Measurements from ENCODE around the gene HHIPL1.

HHIPL1 gene

GRCh38 chr14:99698236-99698635, 53.3 kb downstream of the HHIPL1 start:
- no peak overlapping the region for H3K4me3 ChIP-seq (ENCODE audit: low read depth, low read length)
- TF ChIP-seq CTCF (IDR thresholded peaks at IDR 0.05; ENCODE audit: low read depth, low read length): no peak

DNA sequence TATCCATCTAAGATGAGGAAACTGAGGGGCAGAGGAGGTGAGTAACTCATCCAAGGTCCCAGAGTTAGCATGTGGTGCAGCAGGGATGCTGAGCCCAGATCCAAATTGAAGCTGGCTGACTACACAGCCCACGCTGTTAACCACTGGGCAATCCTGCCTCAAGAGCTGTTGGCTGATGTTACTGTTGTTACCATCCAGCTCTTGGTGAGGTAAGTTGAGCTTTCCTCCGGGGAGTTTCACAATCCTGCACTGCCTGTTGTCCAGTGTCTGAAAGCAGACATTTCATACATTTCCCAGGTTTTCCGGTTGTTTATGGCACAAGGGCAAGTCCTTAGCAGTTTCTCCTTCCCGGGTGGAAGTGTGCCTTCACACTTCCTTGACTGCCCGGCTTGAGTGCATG, 53.7 kb downstream of the HHIPL1 start:
- no peak overlapping the region for H3K4me3 ChIP-seq (ENCODE audit: low read depth, low read length)
- no peak for TF ChIP-seq CTCF (IDR thresholded peaks at IDR 0.05; ENCODE audit: low read depth, low read length)

GRCh38 chr14:99699085-99699760, 54.3 kb downstream of the HHIPL1 start:
- no peak for TF ChIP-seq CTCF (IDR thresholded peaks at IDR 0.05; ENCODE audit: low read depth, low read length)
- H3K4me3 ChIP-seq (ENCODE audit: low read depth, low read length): no peak overlapping the region

GRCh38 chr14:99699861-99700260, 54.9 kb downstream of the HHIPL1 start:
- TF ChIP-seq CTCF (IDR thresholded peaks at IDR 0.05; ENCODE audit: low read depth, low read length): no peak
- H3K4me3 ChIP-seq (ENCODE audit: low read depth, low read length): no peak overlapping the region

GRCh38 chr14:99700379-99700778, 55.5 kb downstream of the HHIPL1 start:
- no peak overlapping the region for H3K4me3 ChIP-seq (ENCODE audit: low read depth, low read length)
- TF ChIP-seq CTCF (IDR thresholded peaks at IDR 0.05; ENCODE audit: low read depth, low read length): no peak

DNA sequence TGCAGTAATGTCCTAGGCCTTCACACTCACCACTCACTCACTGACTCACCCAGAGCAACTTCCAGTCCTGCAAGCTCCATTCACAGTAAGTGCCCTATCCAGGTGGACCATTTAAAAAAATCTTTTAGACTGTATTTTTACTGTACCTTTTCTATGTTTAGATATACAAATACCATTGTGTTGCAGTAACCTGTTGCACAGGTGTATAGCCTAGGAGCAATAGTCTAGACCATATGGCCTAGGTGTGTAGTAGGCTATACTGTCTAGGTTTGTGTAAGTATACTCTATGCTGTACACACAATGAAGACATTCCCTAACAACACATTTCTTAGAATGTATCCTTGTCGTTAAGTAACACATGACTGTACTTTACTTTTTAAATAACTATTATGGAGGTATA, 56.3 kb downstream of the HHIPL1 start:
- no peak overlapping the region for H3K4me3 ChIP-seq (ENCODE audit: low read depth, low read length)
- TF ChIP-seq CTCF (IDR thresholded peaks at IDR 0.05; ENCODE audit: low read depth, low read length): no peak

GRCh38 chr14:99702115-99702514, 57.2 kb downstream of the HHIPL1 start:
- TF ChIP-seq CTCF (IDR thresholded peaks at IDR 0.05; ENCODE audit: low read depth, low read length): no peak
- no peak overlapping the region for H3K4me3 ChIP-seq (ENCODE audit: low read depth, low read length)

Measured in WI38 (cell line).